GM12801 (cell line): ENCODE results near the gene ANKRD28.

Experiments used
- CTCF ChIP-seq: IDR thresholded peaks from one replicate; pipeline ENCODE4 v1.5.1; 2011; ENCODE audit warnings: control low read depth; ENCODE audit not compliant: insufficient read length; ENCODE audit errors: extremely low read depth

Gene ANKRD28

GRCh38 chr3:15797642-15798303, at the start of gene ANKRD28:
Gene ANKRD28, minus strand, starts transcription at chr3:15797979. Its CDS starts 1,458 bp downstream, at chr3:15796521.
- TF ChIP-seq CTCF: no peak

GRCh38 chr3:15847239-15847638, 49.5 kb upstream of the ANKRD28 start:
- TF ChIP-seq CTCF: no peak

- TF ChIP-seq CTCF: no peak
Observed at GRCh38 chr3:15846606-15847005, 48.8 kb upstream of the ANKRD28 start.

GRCh38 chr3:15845475-15845874, 47.7 kb upstream of the ANKRD28 start:
- no peak for TF ChIP-seq CTCF

GRCh38 chr3:15844889-15845288, 47.1 kb upstream of the ANKRD28 start:
- TF ChIP-seq CTCF: no peak

- TF ChIP-seq CTCF: no peak
Observed at GRCh38 chr3:15839568-15839967, 41.8 kb upstream of the ANKRD28 start.

- TF ChIP-seq CTCF: no peak
Observed at GRCh38 chr3:15831927-15832326, 34.1 kb upstream of the ANKRD28 start.

GRCh38 chr3:15825016-15825415, 27.2 kb upstream of the ANKRD28 start:
- no peak for TF ChIP-seq CTCF
